GM18907 (cell line): Measurements from ENCODE around the gene MYO16.
"Not testable (repeated sequence)": the region's sequence is repeated elsewhere in the genome, so short reads cannot be mapped to it uniquely, and the experiment has no call there.

Experiments used
- ATAC-seq: cut with Tn5 transposase; IDR thresholded peaks from one replicate; pipeline ENCODE4 v1.9.1; 2021; ENCODE audit warnings: mild to moderate bottlenecking, moderate library complexity; ENCODE audit not compliant: unreplicated experiment

MYO16 gene

GRCh38 chr13:108963846-108964600 lies 334.6 kb downstream of the MYO16 start:
- ATAC-seq, result no peak

- ATAC-seq, result no peak
Observed at GRCh38 chr13:108964606-108965005, 335.2 kb downstream of the MYO16 start.

GRCh38 chr13:108967371-108967770 lies 338.0 kb downstream of the MYO16 start:
- ATAC-seq, result no peak

GRCh38 chr13:108968566-108968965 lies 339.2 kb downstream of the MYO16 start:
- no peak for ATAC-seq

- ATAC-seq, result no peak
Observed at GRCh38 chr13:108974686-108975085, 345.3 kb downstream of the MYO16 start.

- ATAC-seq, result no peak
Observed at GRCh38 chr13:108980237-108980636, 350.8 kb downstream of the MYO16 start.

GRCh38 chr13:108981407-108981806 lies 352.0 kb downstream of the MYO16 start:
- no peak for ATAC-seq

GRCh38 chr13:108983273-108983672 lies 353.9 kb downstream of the MYO16 start:
- ATAC-seq, result no peak

- ATAC-seq, result no peak
Observed at GRCh38 chr13:108984251-108984920, 355.0 kb downstream of the MYO16 start.

- no peak for ATAC-seq
Observed at GRCh38 chr13:108985166-108985565, 355.8 kb downstream of the MYO16 start.

- no peak for ATAC-seq
Observed at GRCh38 chr13:108987517-108987916, 358.1 kb downstream of the MYO16 start.

GRCh38 chr13:108987944-108988343 lies 358.5 kb downstream of the MYO16 start:
- no peak for ATAC-seq

GRCh38 chr13:108991416-108991815 lies 362.0 kb downstream of the MYO16 start:
- ATAC-seq, result not testable (repeated sequence)

- no peak for ATAC-seq
Observed at GRCh38 chr13:108993346-108993745, 363.9 kb downstream of the MYO16 start.

GRCh38 chr13:108996430-108996829 lies 367.0 kb downstream of the MYO16 start:
- no peak for ATAC-seq

GRCh38 chr13:109000207-109000606 lies 370.8 kb downstream of the MYO16 start:
- ATAC-seq, result no peak

GRCh38 chr13:109002934-109003333 lies 373.5 kb downstream of the MYO16 start:
- no peak for ATAC-seq

GRCh38 chr13:109007946-109008345 lies 378.5 kb downstream of the MYO16 start:
- no peak for ATAC-seq

- no peak for ATAC-seq
Observed at GRCh38 chr13:109009756-109010155, 380.3 kb downstream of the MYO16 start.

GRCh38 chr13:109010912-109011311 lies 381.5 kb downstream of the MYO16 start:
- no peak for ATAC-seq

GRCh38 chr13:109012115-109012514 lies 382.7 kb downstream of the MYO16 start:
- no peak for ATAC-seq

- no peak for ATAC-seq
Observed at GRCh38 chr13:109021558-109021957, 392.1 kb downstream of the MYO16 start.
